AG04449 (cell line): ENCODE measurements around the gene RPH3AL.

Experiments
- CTCF ChIA-PET: fragments of 350-600 bp; formaldehyde crosslinking; extraction: SDS; loops from one replicate; lab custom pipeline; 2021; ENCODE audit warnings: antibody characterized with exemption; lab: Yijun Ruan, JAX
- POLR2A ChIA-PET: fragments of 400-600, 350-600 bp; formaldehyde crosslinking; extraction: SDS; loops from one replicate; lab custom pipeline; 2020; ENCODE audit warnings: antibody characterized with exemption, inconsistent platforms; lab: Yijun Ruan, JAX
- DNase-seq: peaks from one replicate; pipeline ENCODE4 v3.0.0-alpha.2; 2010; ENCODE audit warnings: low read depth, low spot score
- H3K4me3 ChIP-seq: 2 replicates; pipeline ENCODE4 v1.5.1; 2011; ENCODE audit warnings: low read depth, mild to moderate bottlenecking, control low read depth, low read length
- TF ChIP-seq, protein P1 (sequence below): IDR thresholded peaks from one replicate; pipeline ENCODE4 v1.5.1; 2011; ENCODE audit warnings: mild to moderate bottlenecking, moderate library complexity, low read length, control low read depth, inconsistent platforms; ENCODE audit not compliant: insufficient read depth; ENCODE audit errors: missing control alignments

RPH3AL gene, protein sequence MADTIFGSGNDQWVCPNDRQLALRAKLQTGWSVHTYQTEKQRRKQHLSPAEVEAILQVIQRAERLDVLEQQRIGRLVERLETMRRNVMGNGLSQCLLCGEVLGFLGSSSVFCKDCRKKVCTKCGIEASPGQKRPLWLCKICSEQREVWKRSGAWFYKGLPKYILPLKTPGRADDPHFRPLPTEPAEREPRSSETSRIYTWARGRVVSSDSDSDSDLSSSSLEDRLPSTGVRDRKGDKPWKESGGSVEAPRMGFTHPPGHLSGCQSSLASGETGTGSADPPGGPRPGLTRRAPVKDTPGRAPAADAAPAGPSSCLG

DNA sequence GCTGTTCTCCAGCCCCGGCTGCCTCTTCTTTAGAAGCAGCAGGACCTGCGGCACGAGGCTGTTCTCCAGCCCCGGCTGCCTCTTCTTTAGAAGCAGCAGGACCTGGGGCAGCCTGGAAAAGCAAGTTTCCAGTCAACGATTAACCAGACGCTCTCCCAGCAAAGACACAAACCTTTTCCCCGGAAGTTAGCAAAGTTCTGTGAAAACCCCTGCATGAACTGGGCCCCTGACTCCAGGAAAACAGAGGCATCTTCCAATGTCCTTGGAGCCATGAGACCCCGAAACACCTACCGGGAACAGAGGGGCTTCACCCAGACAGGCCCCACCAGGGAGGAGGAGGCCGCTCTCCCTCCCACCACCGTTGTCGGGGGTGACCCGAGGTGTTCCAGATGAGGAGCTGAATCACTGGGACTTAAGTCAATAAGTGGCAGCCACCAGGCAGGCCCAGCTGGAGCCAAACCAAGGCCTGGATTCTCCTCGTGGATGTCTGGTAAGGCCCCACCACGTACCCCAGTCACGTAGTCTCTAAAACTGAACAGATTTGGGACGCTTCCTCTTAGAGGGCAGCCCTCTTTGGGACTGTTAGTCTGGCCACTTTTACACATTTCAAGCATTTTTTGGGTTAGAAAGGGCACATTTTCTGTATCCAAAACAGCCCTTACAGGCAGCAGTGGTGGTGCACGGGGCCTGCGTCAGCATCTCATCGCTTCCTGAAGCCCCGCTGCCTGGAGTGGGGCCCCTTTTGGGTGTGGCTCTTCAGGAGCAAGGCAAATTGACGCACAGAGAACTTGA lies at the start of gene RPH3AL:
Gene RPH3AL (minus strand): TSS at position 387 of the 792 bp plus-strand sequence. CDS start 25,264 bp downstream, outside the sequence.
- TF ChIP-seq, protein P1, sequence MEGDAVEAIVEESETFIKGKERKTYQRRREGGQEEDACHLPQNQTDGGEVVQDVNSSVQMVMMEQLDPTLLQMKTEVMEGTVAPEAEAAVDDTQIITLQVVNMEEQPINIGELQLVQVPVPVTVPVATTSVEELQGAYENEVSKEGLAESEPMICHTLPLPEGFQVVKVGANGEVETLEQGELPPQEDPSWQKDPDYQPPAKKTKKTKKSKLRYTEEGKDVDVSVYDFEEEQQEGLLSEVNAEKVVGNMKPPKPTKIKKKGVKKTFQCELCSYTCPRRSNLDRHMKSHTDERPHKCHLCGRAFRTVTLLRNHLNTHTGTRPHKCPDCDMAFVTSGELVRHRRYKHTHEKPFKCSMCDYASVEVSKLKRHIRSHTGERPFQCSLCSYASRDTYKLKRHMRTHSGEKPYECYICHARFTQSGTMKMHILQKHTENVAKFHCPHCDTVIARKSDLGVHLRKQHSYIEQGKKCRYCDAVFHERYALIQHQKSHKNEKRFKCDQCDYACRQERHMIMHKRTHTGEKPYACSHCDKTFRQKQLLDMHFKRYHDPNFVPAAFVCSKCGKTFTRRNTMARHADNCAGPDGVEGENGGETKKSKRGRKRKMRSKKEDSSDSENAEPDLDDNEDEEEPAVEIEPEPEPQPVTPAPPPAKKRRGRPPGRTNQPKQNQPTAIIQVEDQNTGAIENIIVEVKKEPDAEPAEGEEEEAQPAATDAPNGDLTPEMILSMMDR, result no peak
- CTCF ChIA-PET, result interaction anchor here (1.1 kb wide), 1 partner anchor 20 kb away, joined by 3 read pairs; no protein-coding TSS in a partner anchor
- H3K4me3 ChIP-seq, result no peak within 1 kb of the TSS
- DNase-seq, result no peak
- POLR2A ChIA-PET, result no interaction called here

DNA sequence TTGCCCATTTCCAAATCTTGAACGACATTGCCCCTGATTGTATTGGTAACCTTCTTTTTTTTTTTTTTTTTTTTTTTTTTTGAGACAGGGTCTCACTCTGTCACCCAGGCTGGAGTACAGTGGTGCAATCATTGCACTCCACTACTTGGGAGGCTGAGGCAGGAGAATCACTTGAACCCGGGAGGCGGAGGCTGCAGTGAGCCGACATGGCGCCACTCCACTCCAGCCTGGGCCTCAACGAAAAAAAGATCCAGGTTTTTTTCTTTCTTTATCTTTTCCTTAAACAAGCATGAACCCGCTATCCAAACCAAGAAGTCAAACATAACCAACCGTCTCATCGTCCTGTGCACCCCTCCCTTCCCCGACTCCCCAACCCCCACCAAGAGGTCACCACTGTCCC lies 47.6 kb upstream of the RPH3AL start:
- ChIA-PET CTCF (interaction anchor here (2.7 kb wide), 1 partner anchor 12 kb away, joined by 13 read pairs; no protein-coding TSS in a partner anchor), POLR2A (no interaction called here)
- DNase-seq, result no peak
- no peak overlapping the region for H3K4me3 ChIP-seq
- TF ChIP-seq, protein P1, result no peak

DNA sequence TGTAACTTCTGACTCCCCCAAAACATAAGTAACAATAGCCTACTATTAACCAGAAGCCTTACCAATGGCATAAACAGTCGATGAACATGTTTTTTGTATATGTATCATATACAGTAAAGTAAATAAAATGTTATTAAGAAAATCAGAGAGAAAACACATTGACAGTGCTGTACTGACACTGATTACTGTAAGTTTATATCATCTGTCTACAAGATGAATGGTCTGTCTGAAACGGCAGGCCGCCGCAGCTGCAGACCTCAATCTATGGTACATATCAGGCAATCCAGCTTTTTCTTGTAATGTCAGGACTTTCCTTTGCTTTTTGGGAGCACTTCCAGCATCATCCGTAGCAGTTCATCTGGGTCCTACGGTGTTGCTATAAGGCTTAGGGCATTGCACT lies 44.2 kb upstream of the RPH3AL start:
- TF ChIP-seq, protein P1, result no peak
- no peak overlapping the region for H3K4me3 ChIP-seq
- DNase-seq, result no peak
- POLR2A ChIA-PET, result no interaction called here
- CTCF ChIA-PET, result interaction anchor here (0.9 to 1.6 kb wide), 4 partner anchors 8 to 302 kb away, joined by 3 to 5 read pairs (median 4); no protein-coding TSS in a partner anchor

DNA sequence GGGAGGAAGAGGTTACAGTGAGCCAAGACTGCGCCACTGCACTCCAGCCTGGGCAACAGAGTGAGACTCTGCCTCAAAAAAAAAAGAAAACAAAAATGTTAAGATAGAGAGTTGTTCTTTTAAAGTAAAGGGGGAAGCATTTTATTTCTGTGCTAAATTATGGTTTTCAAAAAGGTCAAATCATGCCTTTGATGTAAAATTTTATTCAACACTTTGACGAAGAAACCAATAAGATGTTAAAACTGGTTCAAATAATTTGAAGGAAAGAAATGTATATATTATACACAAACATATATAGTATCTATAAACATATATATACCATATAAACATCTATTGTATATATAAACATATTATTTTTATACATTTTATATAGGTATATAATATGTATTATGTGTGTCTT lies 43.4 kb upstream of the RPH3AL start:
- ChIA-PET CTCF (interaction anchor here (1.5 to 1.9 kb wide), 3 partner anchors 9 to 10 kb away, joined by 5 to 11 read pairs (median 5); no protein-coding TSS in a partner anchor), POLR2A (no interaction called here)
- TF ChIP-seq, protein P1, result no peak
- no peak overlapping the region for H3K4me3 ChIP-seq
- no peak for DNase-seq

DNA sequence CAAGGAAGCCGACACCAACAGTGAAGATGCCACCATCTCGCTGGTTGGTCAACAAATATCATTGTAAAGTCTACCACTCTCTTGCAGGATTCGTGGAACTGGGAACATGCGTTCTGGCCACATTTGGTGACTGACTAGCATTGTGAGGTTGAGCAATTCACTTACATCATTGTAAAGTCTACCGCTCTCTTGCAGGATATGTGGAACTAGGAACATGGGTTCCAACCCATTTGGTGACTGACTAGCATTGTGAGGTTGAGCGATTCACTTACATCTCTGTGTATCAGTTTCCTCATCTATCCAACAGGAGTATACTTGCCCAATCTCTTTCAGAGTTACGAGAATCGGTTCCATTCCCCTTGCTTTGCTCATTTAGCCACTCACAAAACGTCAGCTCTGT lies 42.6 kb upstream of the RPH3AL start:
- ChIA-PET CTCF (interaction anchor here (1.2 to 1.9 kb wide), 2 partner anchors 9 to 16 kb away, joined by 3 to 11 read pairs; no protein-coding TSS in a partner anchor), POLR2A (no interaction called here)
- TF ChIP-seq, protein P1, result no peak
- H3K4me3 ChIP-seq, result no peak overlapping the region
- no peak for DNase-seq

DNA sequence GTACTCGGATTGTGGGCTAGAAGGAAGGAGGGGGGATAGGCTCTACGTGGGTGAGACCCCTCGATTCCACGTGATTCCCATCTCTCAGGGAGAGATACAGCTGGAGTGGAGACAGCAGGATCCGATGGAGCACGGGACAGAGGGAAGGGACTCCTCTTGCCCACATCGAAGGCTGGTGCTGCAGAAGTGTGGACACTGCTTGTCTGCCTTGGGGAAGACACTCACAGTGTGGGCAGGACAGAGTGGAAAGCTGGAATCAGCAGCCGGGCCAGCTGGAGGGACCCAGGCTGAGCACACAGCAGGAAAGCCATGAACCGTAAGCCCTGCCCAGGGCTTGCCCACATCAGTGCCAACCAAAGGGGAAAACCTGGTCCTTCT lies 42.1 kb upstream of the RPH3AL start:
- ChIA-PET CTCF (interaction anchor here (1.2 to 1.9 kb wide), 2 partner anchors 8 to 16 kb away, joined by 3 to 11 read pairs; no protein-coding TSS in a partner anchor), POLR2A (no interaction called here)
- no peak overlapping the region for H3K4me3 ChIP-seq
- TF ChIP-seq, protein P1, result no peak
- DNase-seq, result no peak
